HL-60 (cell line): ENCODE results near the gene PANK2.
A peak's percentile ranks its signal among the peaks of the same experiment; 100 is the strongest.

ENCODE experiments used
- DNase-seq, 2 experiments: peaks; one replicate each; pipeline ENCODE4 v3.0.0-alpha.2; 2010 to 2020; ENCODE audit warnings: low read depth in 1 of 2, low spot score in 1 of 2
- H3K27ac ChIP-seq: fragments of 250-450 bp; sonication (Bioruptor Pico); replicated peaks from 2 replicates; pipeline ENCODE4 v1.5.1; 2020; ENCODE audit warnings: mild to moderate bottlenecking, moderate library complexity
- H3K27me3 ChIP-seq: fragments of 250-450 bp; sonication (Bioruptor Pico); 2 replicates; pipeline ENCODE4 v1.5.1; 2021; ENCODE audit warnings: mild to moderate bottlenecking, moderate library complexity; ENCODE audit not compliant: insufficient read depth, poor library complexity, severe bottlenecking
- H3K4me3 ChIP-seq: replicated peaks from 2 replicates; pipeline ENCODE4 v1.5.1; 2011; ENCODE audit warnings: mild to moderate bottlenecking, control low read depth, low read length; ENCODE audit not compliant: insufficient read depth
- CTCF ChIP-seq: IDR thresholded peaks from one replicate; pipeline ENCODE4 v1.5.1; 2011; ENCODE audit warnings: low read length, control low read depth, inconsistent platforms; ENCODE audit not compliant: insufficient read depth
- GABPA ChIP-seq: IDR thresholded peaks from 2 replicates; pipeline ENCODE4 v1.6.1; 2012; ENCODE audit warnings: low read depth
- POLR2AphosphoS5 ChIP-seq: IDR thresholded peaks from 2 replicates; pipeline ENCODE4 v1.6.1; 2012; ENCODE audit warnings: low read depth
- REST ChIP-seq: IDR thresholded peaks from 2 replicates; pipeline ENCODE4 v1.6.1; 2012; ENCODE audit warnings: low read depth; ENCODE audit not compliant: insufficient replicate concordance
- SPI1 ChIP-seq: IDR thresholded peaks from 2 replicates; pipeline ENCODE4 v1.6.1; 2012; ENCODE audit warnings: low read depth, mild to moderate bottlenecking, borderline replicate concordance

Gene PANK2

GRCh38 chr20:3846378-3846739 is 42.8 kb upstream of the PANK2 start:
- no peaks in the 10 kb centered on the region for H3K27me3 ChIP-seq
- DNase-seq, result no peak
- H3K27ac ChIP-seq, result peak overlapping the region; percentile 89
- no peak for TF ChIP-seq REST
- TF ChIP-seq SPI1, result no peak
- no peak for TF ChIP-seq CTCF
- no peak for TF ChIP-seq POLR2AphosphoS5
- TF ChIP-seq GABPA, result no peak
- H3K4me3 ChIP-seq, result peak overlapping the region; percentile 91

- peak within 1 kb of the TSS; percentile 89 for H3K27ac ChIP-seq
These were observed 42.3 kb upstream of the PANK2 start, which contains the start of gene MAVS for GRCh38 chr20:3846740-3847428. TSS of gene MAVS (plus strand) at chr20:3846834. CDS start at chr20:3854625, 7,791 bp downstream.

GRCh38 chr20:3847429-3847940 is 41.7 kb upstream of the PANK2 start:
- no peaks in the 10 kb centered on the region for H3K27me3 ChIP-seq
- H3K4me3 ChIP-seq, result peak overlapping the region; percentile 91
- TF ChIP-seq REST (no peak), SPI1 (peak; percentile 56; the same call in 1 of the 2 replicates)
- peak overlapping the region; percentile 89 for H3K27ac ChIP-seq
- DNase-seq, result peak in 1 of 2 experiments; percentile 16

More at GRCh38 chr20:3846740-3847428, 42.3 kb upstream of the PANK2 start, which contains the start of gene MAVS:
- TF ChIP-seq GABPA (no peak), REST (no peak), POLR2AphosphoS5 (peak; percentile 64), SPI1 (no peak)
- peak; percentile 83 to 86 for DNase-seq
- peak within 1 kb of the TSS; percentile 91 for H3K4me3 ChIP-seq
- H3K27me3 ChIP-seq, result no peaks in the 10 kb centered on the region

GRCh38 chr20:3848565-3848964 is 40.6 kb upstream of the PANK2 start:
- Histone ChIP-seq H3K27me3 (no peaks in the 10 kb centered on the region), H3K27ac (no peak overlapping the region), H3K4me3 (no peak overlapping the region)
- no peak for DNase-seq
- TF ChIP-seq SPI1 (no peak), REST (no peak), GABPA (no peak), POLR2AphosphoS5 (no peak), CTCF (no peak)
